ENCODE measurements around the gene KIF2A.

Gene KIF2A

GRCh38 chr5:62331921-62332320 is 25.9 kb downstream of the KIF2A start:
- no peak for DNase-seq

GRCh38 chr5:62333250-62333794 is 27.3 kb downstream of the KIF2A start:
- no peak for DNase-seq

- no peak for DNase-seq
Measured at GRCh38 chr5:62334082-62334481, 28.1 kb downstream of the KIF2A start.

- DNase-seq, result peak; percentile 27
Measured at GRCh38 chr5:62340392-62340791, 34.4 kb downstream of the KIF2A start.

- DNase-seq, result no peak
Measured at GRCh38 chr5:62340979-62341378, 35.0 kb downstream of the KIF2A start.

GRCh38 chr5:62341783-62342475 is 35.9 kb downstream of the KIF2A start:
- DNase-seq, result no peak

- no peak for DNase-seq
Measured at GRCh38 chr5:62342476-62342837, 36.5 kb downstream of the KIF2A start.

GRCh38 chr5:62343428-62343827 is 37.4 kb downstream of the KIF2A start:
- DNase-seq, result no peak

GRCh38 chr5:62346748-62347147 is 40.7 kb downstream of the KIF2A start:
- no peak for DNase-seq

GRCh38 chr5:62347928-62348327 is 41.9 kb downstream of the KIF2A start:
- DNase-seq, result no peak

- peak; percentile 37 for DNase-seq
Measured at GRCh38 chr5:62348723-62349481, 42.9 kb downstream of the KIF2A start.

GRCh38 chr5:62354028-62354874 is 48.2 kb downstream of the KIF2A start:
- peak; percentile 75 for DNase-seq

- DNase-seq, result no peak
Measured at GRCh38 chr5:62362701-62363100, 56.7 kb downstream of the KIF2A start.

- DNase-seq, result no peak
Measured at GRCh38 chr5:62369039-62369438, 63.0 kb downstream of the KIF2A start.

- DNase-seq, result no peak
Measured at GRCh38 chr5:62371409-62371808, 65.4 kb downstream of the KIF2A start.

- DNase-seq, result no peak
Measured at GRCh38 chr5:62372600-62372999, 66.6 kb downstream of the KIF2A start.

GRCh38 chr5:62373382-62373781 is 67.4 kb downstream of the KIF2A start:
- DNase-seq, result no peak

- DNase-seq, result no peak
Measured at GRCh38 chr5:62374090-62374489, 68.1 kb downstream of the KIF2A start.

GRCh38 chr5:62375627-62376026 is 69.6 kb downstream of the KIF2A start:
- DNase-seq, result no peak

- no peak for DNase-seq
Measured at GRCh38 chr5:62376064-62376463, 70.1 kb downstream of the KIF2A start.

- DNase-seq, result no peak
Measured at GRCh38 chr5:62385131-62385530, 79.1 kb downstream of the KIF2A start.

GRCh38 chr5:62385816-62386400 is 79.9 kb downstream of the KIF2A start:
- DNase-seq, result no peak

- no peak for DNase-seq
Measured at GRCh38 chr5:62386824-62387223, 80.8 kb downstream of the KIF2A start.

Measured in OCI-M1 (cell line).